ENCODE measurements around the gene GRM3. TPM values are rescaled to one million over a fixed set of nuclear protein-coding genes. Genes with fewer than 3 reads are reported as not detected.

GRM3 gene
- total RNA-seq, 2 experiments from 2014 or later: not detected

- TF ChIP-seq CTCF (conservative IDR thresholded peaks at IDR 0.05; ENCODE audit: low read length): no peak
- no peak for TF ChIP-seq EZH2phosphoT487 (IDR thresholded peaks at IDR 0.05; ENCODE audit: borderline replicate concordance, low read depth, low read length)
- CTCF ChIA-PET (ENCODE audit: unreplicated experiment): no interaction called here
- DNase-seq (ENCODE audit: low spot score): no peak
- H3K9me2 ChIP-seq (ENCODE audit: insufficient read depth, low read length): no peaks in the 10 kb centered on the region
- H3K9me3 ChIP-seq (ENCODE audit: low read length): no peaks in the 10 kb centered on the region
- intact Hi-C loops (cut with micrococcal nuclease; ENCODE audit: unreplicated experiment): no loop called here
- no TSS peak for BruUV-seq (replicated peaks)
- no peak overlapping the region for H2AFZ ChIP-seq (ENCODE audit: low read length)
- no peak overlapping the region for H3K27ac ChIP-seq (ENCODE audit: low read depth, low read length, poor library complexity, severe bottlenecking)
- no peak overlapping the region for H3K4me2 ChIP-seq (ENCODE audit: low read length)
- no peaks in the 10 kb centered on the region for H3K4me1 ChIP-seq (ENCODE audit: insufficient read depth, low read length, poor library complexity, severe bottlenecking)
- POLR2A ChIA-PET: interaction anchor here (0.7 kb wide), 1 partner anchor 13 kb away, joined by 4 read pairs; no protein-coding TSS in a partner anchor
- H3K79me2 ChIP-seq (ENCODE audit: insufficient read depth, low read depth, low read length): no peaks in the 10 kb centered on the region
- no peaks in the 10 kb centered on the region for H3K36me3 ChIP-seq (ENCODE audit: insufficient read depth, low read length)
- H4K20me1 ChIP-seq (ENCODE audit: insufficient read depth, low read length): no peaks in the 10 kb centered on the region
- H3K4me3 ChIP-seq (ENCODE audit: low read depth, low read length, poor library complexity, severe bottlenecking): no peak overlapping the region
Measured at GRCh38 chr7:86644282-86645224, 844 bp downstream of the GRM3 start.

- H3K4me3 ChIP-seq (ENCODE audit: low read depth, low read length, poor library complexity, severe bottlenecking): no peak overlapping the region
- ChIA-PET POLR2A (no interaction called here), CTCF (ENCODE audit: unreplicated experiment) (no interaction called here)
- intact Hi-C loops (cut with micrococcal nuclease; ENCODE audit: unreplicated experiment): no loop called here
- H2AFZ ChIP-seq (ENCODE audit: low read length): no peak overlapping the region
- no peaks in the 10 kb centered on the region for H3K4me1 ChIP-seq (ENCODE audit: insufficient read depth, low read length, poor library complexity, severe bottlenecking)
- H3K9me3 ChIP-seq (ENCODE audit: low read length): no peaks in the 10 kb centered on the region
- DNase-seq (ENCODE audit: low spot score): no peak
- H3K79me2 ChIP-seq (ENCODE audit: insufficient read depth, low read depth, low read length): no peaks in the 10 kb centered on the region
- no peak overlapping the region for H3K27ac ChIP-seq (ENCODE audit: low read depth, low read length, poor library complexity, severe bottlenecking)
- no peaks in the 10 kb centered on the region for H4K20me1 ChIP-seq (ENCODE audit: insufficient read depth, low read length)
- no peak overlapping the region for H3K4me2 ChIP-seq (ENCODE audit: low read length)
- no peaks in the 10 kb centered on the region for H3K9me2 ChIP-seq (ENCODE audit: insufficient read depth, low read length)
- H3K36me3 ChIP-seq (ENCODE audit: insufficient read depth, low read length): no peaks in the 10 kb centered on the region
- TF ChIP-seq EZH2phosphoT487 (IDR thresholded peaks at IDR 0.05; ENCODE audit: borderline replicate concordance, low read depth, low read length) (no peak), CTCF (conservative IDR thresholded peaks at IDR 0.05; ENCODE audit: low read length) (no peak)
- BruUV-seq (replicated peaks): no TSS peak
Measured at GRCh38 chr7:86645225-86645608, 1.5 kb downstream of the GRM3 start.

Measured in OCI-LY7 (cell line).